GM12875 (cell line): Measurements from ENCODE around the gene TOX3.

Experiments
- H3K4me3 ChIP-seq: one replicate; pipeline ENCODE4 v1.5.1; 2011; ENCODE audit warnings: low read depth, low read length, control low read depth
- TF ChIP-seq, protein P1 (sequence below): IDR thresholded peaks from 2 replicates; pipeline ENCODE4 v1.5.1; 2011; ENCODE audit warnings: low read depth, mild to moderate bottlenecking, control low read depth, inconsistent platforms, low read length, moderate library complexity, borderline replicate concordance; ENCODE audit not compliant: insufficient read depth

TOX3 gene

DNA sequence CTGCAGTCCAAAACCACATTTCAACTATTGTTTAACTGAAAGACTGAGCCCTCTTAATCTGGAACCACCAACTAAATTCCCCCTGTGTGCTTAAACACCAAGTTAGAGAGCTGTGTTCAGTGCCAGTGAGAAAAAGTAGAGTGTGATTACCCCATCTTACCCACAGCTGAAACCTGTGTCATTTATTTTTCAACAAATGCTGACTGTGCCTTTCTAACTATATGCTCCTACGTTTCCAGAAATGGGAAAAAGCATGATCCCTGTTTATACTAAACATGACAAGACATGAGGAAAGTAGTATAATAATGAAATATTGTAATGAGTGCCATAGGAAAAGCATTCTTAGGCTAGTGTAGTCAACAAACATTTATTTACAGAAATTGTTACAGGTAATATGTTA, 7.4 kb upstream of the TOX3 start:
- TF ChIP-seq, protein P1, sequence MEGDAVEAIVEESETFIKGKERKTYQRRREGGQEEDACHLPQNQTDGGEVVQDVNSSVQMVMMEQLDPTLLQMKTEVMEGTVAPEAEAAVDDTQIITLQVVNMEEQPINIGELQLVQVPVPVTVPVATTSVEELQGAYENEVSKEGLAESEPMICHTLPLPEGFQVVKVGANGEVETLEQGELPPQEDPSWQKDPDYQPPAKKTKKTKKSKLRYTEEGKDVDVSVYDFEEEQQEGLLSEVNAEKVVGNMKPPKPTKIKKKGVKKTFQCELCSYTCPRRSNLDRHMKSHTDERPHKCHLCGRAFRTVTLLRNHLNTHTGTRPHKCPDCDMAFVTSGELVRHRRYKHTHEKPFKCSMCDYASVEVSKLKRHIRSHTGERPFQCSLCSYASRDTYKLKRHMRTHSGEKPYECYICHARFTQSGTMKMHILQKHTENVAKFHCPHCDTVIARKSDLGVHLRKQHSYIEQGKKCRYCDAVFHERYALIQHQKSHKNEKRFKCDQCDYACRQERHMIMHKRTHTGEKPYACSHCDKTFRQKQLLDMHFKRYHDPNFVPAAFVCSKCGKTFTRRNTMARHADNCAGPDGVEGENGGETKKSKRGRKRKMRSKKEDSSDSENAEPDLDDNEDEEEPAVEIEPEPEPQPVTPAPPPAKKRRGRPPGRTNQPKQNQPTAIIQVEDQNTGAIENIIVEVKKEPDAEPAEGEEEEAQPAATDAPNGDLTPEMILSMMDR: no peak

DNA sequence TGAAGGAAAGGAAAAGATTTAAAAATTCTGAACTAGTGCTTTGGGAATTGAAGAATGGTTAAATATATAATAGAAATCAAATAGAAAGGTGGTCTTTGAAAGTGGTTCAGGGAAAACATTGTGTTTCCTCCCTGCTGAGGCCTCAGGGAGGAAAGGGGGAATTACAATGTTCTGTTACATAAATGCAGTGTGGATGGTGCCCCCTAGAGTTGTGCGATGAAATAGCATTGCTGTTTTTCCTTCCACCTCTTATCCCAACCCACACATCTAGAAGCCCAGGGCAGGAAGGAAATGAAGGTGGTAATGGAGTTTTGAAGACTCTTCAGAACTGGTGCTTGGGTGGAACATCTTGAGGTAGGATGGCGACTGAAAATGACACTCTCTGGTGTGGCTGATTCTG, 6.4 kb upstream of the TOX3 start:
- no peak overlapping the region for H3K4me3 ChIP-seq
- TF ChIP-seq, protein P1: no peak

More for the DNA sequence above, 7.4 kb upstream of the TOX3 start:
- no peak overlapping the region for H3K4me3 ChIP-seq

DNA sequence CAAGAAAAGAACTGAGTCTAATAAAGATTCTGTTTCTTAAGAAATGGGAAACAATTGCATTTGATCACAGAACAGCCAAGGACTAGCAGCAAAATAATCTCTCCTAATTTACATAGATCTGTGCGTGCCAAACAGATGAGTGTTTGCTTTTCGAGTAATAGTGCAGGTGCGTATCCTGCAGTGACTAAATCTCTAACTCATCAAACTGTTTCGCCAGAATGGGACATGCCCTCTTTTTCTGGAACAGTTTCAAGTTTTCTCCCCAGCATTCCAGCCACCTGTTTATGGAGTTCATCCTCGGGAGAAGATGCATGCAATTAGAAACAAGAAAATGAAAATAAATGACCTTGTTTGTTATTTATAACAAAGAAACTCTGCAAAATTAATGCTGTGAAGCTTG, 5.7 kb upstream of the TOX3 start:
- TF ChIP-seq, protein P1: no peak
- no peak overlapping the region for H3K4me3 ChIP-seq

DNA sequence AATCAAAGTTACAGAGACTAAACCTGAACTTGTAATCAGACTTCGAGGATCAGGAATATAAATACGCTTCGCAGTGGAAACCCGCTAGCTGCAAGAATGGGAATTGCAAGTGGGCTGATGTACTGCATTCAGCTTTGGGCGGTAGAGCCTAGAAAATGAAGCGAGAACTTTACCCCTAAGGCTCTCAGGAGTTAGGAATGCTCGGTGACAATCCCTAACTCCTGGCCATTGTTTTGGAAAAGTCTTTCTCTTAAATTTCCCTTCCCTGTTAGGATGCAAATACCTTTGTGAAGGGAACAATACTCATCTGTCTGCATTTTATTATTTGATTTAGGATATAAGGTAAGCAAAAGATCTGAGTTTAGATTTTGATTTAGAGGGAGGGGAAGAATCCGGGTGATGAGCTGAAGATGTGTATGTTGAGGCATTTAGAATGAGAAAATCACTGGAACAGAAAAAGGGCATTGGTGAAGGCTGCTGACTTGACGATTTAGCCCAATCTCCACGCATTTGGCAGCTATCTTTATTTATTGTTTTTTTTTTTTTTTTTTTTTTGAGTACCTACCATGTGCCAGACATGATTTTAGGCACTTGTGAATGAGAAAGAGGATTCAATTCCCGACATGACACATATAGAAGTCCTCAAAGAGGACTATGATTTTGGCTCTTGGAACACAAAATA, 2.2 kb upstream of the TOX3 start:
- TF ChIP-seq, protein P1: no peak
- no peak overlapping the region for H3K4me3 ChIP-seq

DNA sequence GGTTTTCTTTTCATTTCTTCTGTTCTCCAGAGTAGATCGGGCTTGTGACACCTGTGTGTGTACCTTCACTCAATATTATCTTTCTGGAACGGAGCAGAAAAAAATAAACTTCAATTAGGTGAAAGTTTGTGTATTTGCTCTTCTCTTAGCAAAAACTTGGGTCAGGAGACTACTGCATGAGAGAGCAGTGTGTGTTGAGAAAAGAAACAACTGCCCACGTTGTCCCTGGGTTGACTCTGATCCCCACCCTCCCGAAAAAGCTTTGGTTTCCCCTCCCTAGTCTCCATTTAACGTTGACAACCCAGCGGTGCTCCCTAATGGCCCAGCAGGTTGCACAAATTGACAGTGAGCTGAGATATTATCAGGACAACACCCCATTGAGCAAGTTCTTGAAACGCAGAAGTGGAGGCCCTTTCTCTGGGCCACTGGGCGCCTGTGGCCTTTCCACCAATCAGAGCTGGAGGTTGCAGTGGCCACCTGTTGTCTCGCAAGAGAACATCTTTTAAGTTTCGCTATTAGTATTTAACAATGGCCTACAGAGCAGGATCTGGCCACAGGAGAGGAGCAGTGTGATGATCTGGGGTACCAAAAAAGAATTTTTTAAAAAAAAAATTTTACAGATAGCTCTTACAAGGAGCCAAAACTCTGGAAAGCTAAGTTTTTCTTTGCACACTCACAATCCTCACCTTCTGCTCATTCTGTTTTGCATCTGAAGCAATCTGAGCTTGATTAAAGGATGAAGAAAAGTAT, 1.5 kb upstream of the TOX3 start:
- TF ChIP-seq, protein P1: no peak
- no peak overlapping the region for H3K4me3 ChIP-seq

DNA sequence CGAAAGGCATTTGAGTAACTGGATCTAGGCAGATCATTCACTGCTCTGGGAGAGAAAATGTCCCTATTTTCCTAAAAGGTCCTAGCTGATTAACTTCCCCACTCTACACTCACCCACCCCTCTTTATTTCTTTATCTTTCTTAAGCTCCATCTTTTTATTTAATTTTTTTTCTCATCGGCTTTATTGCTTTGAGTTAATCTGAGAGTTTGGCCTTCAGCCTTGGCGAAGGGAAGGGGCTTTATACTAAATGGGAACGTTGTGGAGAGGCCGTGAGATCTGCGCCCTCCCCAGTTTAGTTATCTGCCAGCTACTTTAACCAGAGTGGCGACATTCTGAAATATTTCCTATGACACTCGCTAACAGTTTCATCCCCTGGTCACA, 882 bp upstream of the TOX3 start:
- TF ChIP-seq, protein P1: no peak
- H3K4me3 ChIP-seq: no peak overlapping the region
